ENCODE results near the gene FAM170B.

DNA sequence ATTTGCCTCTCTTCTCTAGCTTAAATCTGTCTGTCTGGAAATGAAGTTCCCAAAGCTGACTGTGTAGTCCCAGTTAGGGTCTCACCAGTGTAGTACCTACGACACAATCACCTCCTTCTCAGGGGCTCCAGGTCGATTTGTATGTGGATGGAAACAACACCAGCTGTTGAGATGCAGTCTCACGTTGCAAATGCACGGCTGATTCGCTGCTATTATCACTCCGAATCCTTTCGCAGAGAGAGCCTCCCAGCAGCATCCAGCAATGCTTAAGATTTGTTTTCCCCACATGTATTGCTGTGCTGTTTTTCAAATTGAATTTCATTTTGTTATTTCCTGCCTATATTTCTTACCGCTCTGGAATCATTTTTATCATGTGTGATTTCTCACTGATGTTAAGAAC lies 34.8 kb downstream of the FAM170B start:
- TF ChIP-seq HDGF (IDR thresholded peaks at IDR 0.05) (no peak), RNF2 (IDR thresholded peaks at IDR 0.05) (no peak), JUND (IDR thresholded peaks at IDR 0.05; ENCODE audit: borderline replicate concordance, low read depth, low read length) (no peak), JUND (tag; IDR thresholded peaks at IDR 0.05; ENCODE audit: borderline replicate concordance, low read depth, low read length) (no peak), TCF7L2 (IDR thresholded peaks at IDR 0.05; ENCODE audit: low read depth, low read length) (no peak), MYC (IDR thresholded peaks at IDR 0.05; ENCODE audit: low read depth, low read length) (no peak), MYC (CRISPR knock-in tag; IDR thresholded peaks at IDR 0.05; ENCODE audit: borderline replicate concordance, low read depth) (no peak)
- TF ChIP-seq, protein P1, sequence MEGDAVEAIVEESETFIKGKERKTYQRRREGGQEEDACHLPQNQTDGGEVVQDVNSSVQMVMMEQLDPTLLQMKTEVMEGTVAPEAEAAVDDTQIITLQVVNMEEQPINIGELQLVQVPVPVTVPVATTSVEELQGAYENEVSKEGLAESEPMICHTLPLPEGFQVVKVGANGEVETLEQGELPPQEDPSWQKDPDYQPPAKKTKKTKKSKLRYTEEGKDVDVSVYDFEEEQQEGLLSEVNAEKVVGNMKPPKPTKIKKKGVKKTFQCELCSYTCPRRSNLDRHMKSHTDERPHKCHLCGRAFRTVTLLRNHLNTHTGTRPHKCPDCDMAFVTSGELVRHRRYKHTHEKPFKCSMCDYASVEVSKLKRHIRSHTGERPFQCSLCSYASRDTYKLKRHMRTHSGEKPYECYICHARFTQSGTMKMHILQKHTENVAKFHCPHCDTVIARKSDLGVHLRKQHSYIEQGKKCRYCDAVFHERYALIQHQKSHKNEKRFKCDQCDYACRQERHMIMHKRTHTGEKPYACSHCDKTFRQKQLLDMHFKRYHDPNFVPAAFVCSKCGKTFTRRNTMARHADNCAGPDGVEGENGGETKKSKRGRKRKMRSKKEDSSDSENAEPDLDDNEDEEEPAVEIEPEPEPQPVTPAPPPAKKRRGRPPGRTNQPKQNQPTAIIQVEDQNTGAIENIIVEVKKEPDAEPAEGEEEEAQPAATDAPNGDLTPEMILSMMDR (IDR thresholded peaks at IDR 0.05 in 2 of 3, conservative IDR thresholded peaks at IDR 0.05 in 1 of 3; ENCODE audit: insufficient read depth in 2 of 3, low read depth in 1 of 3, low read length in 3 of 3) = no peak
- TF ChIP-seq, protein P2, sequence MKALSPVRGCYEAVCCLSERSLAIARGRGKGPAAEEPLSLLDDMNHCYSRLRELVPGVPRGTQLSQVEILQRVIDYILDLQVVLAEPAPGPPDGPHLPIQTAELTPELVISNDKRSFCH (CRISPR knock-in tag; IDR thresholded peaks at IDR 0.05) = no peak
- TF ChIP-seq, protein P2 (tag; IDR thresholded peaks at IDR 0.05) = no peak
- TF ChIP-seq, protein P3, sequence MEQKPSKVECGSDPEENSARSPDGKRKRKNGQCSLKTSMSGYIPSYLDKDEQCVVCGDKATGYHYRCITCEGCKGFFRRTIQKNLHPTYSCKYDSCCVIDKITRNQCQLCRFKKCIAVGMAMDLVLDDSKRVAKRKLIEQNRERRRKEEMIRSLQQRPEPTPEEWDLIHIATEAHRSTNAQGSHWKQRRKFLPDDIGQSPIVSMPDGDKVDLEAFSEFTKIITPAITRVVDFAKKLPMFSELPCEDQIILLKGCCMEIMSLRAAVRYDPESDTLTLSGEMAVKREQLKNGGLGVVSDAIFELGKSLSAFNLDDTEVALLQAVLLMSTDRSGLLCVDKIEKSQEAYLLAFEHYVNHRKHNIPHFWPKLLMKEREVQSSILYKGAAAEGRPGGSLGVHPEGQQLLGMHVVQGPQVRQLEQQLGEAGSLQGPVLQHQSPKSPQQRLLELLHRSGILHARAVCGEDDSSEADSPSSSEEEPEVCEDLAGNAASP (IDR thresholded peaks at IDR 0.05) = no peak

All from K562 (cell line).